GM10266 (cell line): ENCODE results near the gene FLT3.
"Not testable (repeated sequence)": the region's sequence is repeated elsewhere in the genome, so short reads cannot be mapped to it uniquely, and the experiment has no call there.

Experiments
- DNase-seq: peaks from one replicate; pipeline ENCODE4 v3.0.0; 2012; ENCODE audit errors: extremely low spot score
- CTCF ChIP-seq: IDR thresholded peaks from 2 replicates; pipeline ENCODE4 v1.5.1; 2012; ENCODE audit warnings: mild to moderate bottlenecking, low read depth; ENCODE audit not compliant: control insufficient read depth, insufficient read depth; ENCODE audit errors: missing control alignments

The FLT3 gene

GRCh38 chr13:28097503-28097902 is 2.9 kb downstream of the FLT3 start:
- no peak for TF ChIP-seq CTCF
- DNase-seq = no peak

- no peak for TF ChIP-seq CTCF
- DNase-seq = no peak
Observed at GRCh38 chr13:28094306-28094705, 6.1 kb downstream of the FLT3 start.

- TF ChIP-seq CTCF = no peak
- no peak for DNase-seq
Observed at GRCh38 chr13:28093881-28094280, 6.5 kb downstream of the FLT3 start.

GRCh38 chr13:28092431-28092830 is 7.9 kb downstream of the FLT3 start:
- no peak for DNase-seq
- no peak for TF ChIP-seq CTCF

GRCh38 chr13:28089065-28089464 is 11.3 kb downstream of the FLT3 start:
- DNase-seq = no peak
- TF ChIP-seq CTCF = no peak

GRCh38 chr13:28077820-28078219 is 22.6 kb downstream of the FLT3 start:
- not testable (repeated sequence) for DNase-seq

- no peak for TF ChIP-seq CTCF
- DNase-seq = no peak
Observed at GRCh38 chr13:28077231-28077630, 23.1 kb downstream of the FLT3 start.

GRCh38 chr13:28071424-28071823 is 29.0 kb downstream of the FLT3 start:
- no peak for DNase-seq
- no peak for TF ChIP-seq CTCF
